ENCODE measurements around the gene GTPBP3.

- no peak for TF ChIP-seq CTCF (conservative IDR thresholded peaks at IDR 0.05; ENCODE audit: low read length)
- no peak for TF ChIP-seq EZH2phosphoT487 (IDR thresholded peaks at IDR 0.05; ENCODE audit: borderline replicate concordance)
These were observed at the start of gene GTPBP3 for GRCh38 chr19:17336872-17337674.
